Vagina (tissue), 2 donors: ENCODE measurements around the gene KCNA5. TPM values are rescaled to one million over a fixed set of nuclear protein-coding genes. Genes with fewer than 3 reads are reported as not detected.

Experiments used
- DNase-seq, 2 donors: peaks; one replicate each; pipeline ENCODE4 v3.0.0-alpha.2; 2017; ENCODE audit errors: extremely low spot score in 2 of 2
- H3K27ac ChIP-seq: fragments of 200-600 bp; sonication (generic); one replicate; pipeline ENCODE4 v1.5.1; 2019
- H3K27me3 ChIP-seq: fragments of 200-600 bp; sonication (generic); one replicate; pipeline ENCODE4 v1.5.1; 2019
- H3K36me3 ChIP-seq, 2 donors: fragments of 200-600 bp; sonication (generic); one replicate each; pipeline ENCODE4 v1.5.1; 2017 to 2019
- H3K4me1 ChIP-seq: fragments of 200-600 bp; sonication (generic); one replicate; pipeline ENCODE4 v1.5.1; 2019
- H3K4me3 ChIP-seq, 2 donors: fragments of 200-600 bp; sonication (generic); 1 replicate in 1 of 2; 2 replicates in 1 of 2; pipeline ENCODE4 v1.5.1; 2016 to 2019
- H3K9me3 ChIP-seq: fragments of 200-600 bp; sonication (generic); one replicate; pipeline ENCODE4 v1.5.1; 2019
- POLR2A ChIP-seq, 2 donors: fragments of 450-650 bp; IDR thresholded peaks; one replicate each; pipeline ENCODE4 v1.6.1; 2017; ENCODE audit warnings: antibody characterized with exemption in 2 of 2, mild to moderate bottlenecking in 2 of 2, moderate library complexity in 2 of 2
- POLR2AphosphoS5 ChIP-seq, 2 donors: sonication (generic); formaldehyde crosslinking; IDR thresholded peaks; one replicate each; pipeline ENCODE4 v1.9.0; 2017; ENCODE audit warnings: antibody characterized with exemption in 2 of 2, mild to moderate bottlenecking in 2 of 2, low read depth in 1 of 2; ENCODE audit not compliant: insufficient read depth in 1 of 2
- intact Hi-C: fragments of 100-400 bp; cut with DNase I; formaldehyde crosslinking; loops from one replicate; pipeline ENCODE4 v1.15.1; 2023
- total RNA-seq: library from RNA; depleted of rRNA; stranded (reverse); fragments of >200 nt; gene quantifications from one replicate; pipeline ENCODE4 v1.2.3, GENCODE V29; 2016
- TF ChIP-seq, protein P1 (sequence below), 3 experiments: fragments of 450-650 bp in 2 of 3; fragments of 200-600 bp in 1 of 3; sonication (generic) in 1 of 3; IDR thresholded peaks; one replicate each; pipeline ENCODE4 v1.5.1; 2017 to 2019; ENCODE audit warnings: antibody characterized with exemption in 3 of 3, mild to moderate bottlenecking in 2 of 3, moderate library complexity in 2 of 3

The KCNA5 gene
- total RNA-seq, 1 donor from 2014 or later, result not detected

DNA sequence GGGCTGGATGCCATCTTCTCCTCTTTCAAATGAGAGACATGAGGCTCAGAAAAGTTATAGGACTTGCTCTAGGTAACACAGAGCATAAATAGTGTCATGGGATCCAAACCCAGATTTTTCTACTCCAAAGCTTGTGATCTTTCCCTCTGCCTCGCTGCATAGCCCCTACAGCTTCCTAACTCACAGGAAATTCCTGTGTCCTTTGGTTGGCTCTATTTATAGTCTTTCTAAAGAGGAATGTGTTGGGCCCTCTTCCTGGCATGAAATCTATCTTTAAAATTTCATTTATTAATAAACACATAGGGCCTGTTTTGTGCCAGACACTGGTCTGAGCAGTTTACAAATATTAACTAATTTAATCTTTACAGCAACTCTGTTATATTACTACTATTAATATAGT, 9.8 kb upstream of the KCNA5 start:
- intact Hi-C loops, result no loop called here
- H3K4me1 ChIP-seq, result no peaks in the 10 kb centered on the region
- H3K27me3 ChIP-seq, result no peaks in the 10 kb centered on the region
- TF ChIP-seq POLR2A (IDR thresholded peaks at IDR 0.05), result no peak
- TF ChIP-seq POLR2AphosphoS5 (IDR thresholded peaks at IDR 0.05; ENCODE audit: insufficient read depth in 1 of 2, low read depth in 1 of 2), result no peak
- TF ChIP-seq, protein P1, sequence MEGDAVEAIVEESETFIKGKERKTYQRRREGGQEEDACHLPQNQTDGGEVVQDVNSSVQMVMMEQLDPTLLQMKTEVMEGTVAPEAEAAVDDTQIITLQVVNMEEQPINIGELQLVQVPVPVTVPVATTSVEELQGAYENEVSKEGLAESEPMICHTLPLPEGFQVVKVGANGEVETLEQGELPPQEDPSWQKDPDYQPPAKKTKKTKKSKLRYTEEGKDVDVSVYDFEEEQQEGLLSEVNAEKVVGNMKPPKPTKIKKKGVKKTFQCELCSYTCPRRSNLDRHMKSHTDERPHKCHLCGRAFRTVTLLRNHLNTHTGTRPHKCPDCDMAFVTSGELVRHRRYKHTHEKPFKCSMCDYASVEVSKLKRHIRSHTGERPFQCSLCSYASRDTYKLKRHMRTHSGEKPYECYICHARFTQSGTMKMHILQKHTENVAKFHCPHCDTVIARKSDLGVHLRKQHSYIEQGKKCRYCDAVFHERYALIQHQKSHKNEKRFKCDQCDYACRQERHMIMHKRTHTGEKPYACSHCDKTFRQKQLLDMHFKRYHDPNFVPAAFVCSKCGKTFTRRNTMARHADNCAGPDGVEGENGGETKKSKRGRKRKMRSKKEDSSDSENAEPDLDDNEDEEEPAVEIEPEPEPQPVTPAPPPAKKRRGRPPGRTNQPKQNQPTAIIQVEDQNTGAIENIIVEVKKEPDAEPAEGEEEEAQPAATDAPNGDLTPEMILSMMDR (IDR thresholded peaks at IDR 0.05), result no peak
- no peaks in the 10 kb centered on the region for H3K9me3 ChIP-seq
- no peak overlapping the region for H3K27ac ChIP-seq
- H3K36me3 ChIP-seq, result no peaks in the 10 kb centered on the region
- no peak for DNase-seq
- no peak overlapping the region for H3K4me3 ChIP-seq

- DNase-seq, result no peak
- H3K4me1 ChIP-seq, result no peaks in the 10 kb centered on the region
- no peak for TF ChIP-seq POLR2AphosphoS5 (IDR thresholded peaks at IDR 0.05; ENCODE audit: insufficient read depth in 1 of 2, low read depth in 1 of 2)
- no peak for TF ChIP-seq POLR2A (IDR thresholded peaks at IDR 0.05)
- TF ChIP-seq, protein P1 (IDR thresholded peaks at IDR 0.05), result no peak
Observed at GRCh38 chr12:5034603-5035002, 9.1 kb upstream of the KCNA5 start.

DNA sequence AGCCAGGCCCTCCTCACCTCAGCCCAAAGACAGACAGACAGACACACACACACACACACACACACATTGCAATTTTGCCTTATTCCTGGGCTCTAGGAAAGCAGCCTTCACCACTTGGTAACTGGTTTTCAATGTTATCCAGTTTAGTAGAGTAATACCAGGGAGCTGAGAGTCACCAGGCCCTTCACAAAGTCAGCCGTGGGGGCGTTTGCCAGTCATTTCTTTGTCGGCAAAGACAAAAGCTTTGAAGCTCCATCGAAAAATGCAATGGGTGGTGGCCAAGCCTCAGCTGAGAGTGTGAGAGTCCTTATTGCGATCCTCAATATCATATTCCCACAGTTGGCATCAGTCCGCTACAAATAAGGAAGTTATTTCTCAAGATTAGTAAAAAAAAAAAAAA, 8.1 kb upstream of the KCNA5 start:
- Histone ChIP-seq H3K27ac (no peak overlapping the region), H3K9me3 (no peaks in the 10 kb centered on the region), H3K4me3 (no peak overlapping the region), H3K27me3 (no peaks in the 10 kb centered on the region), H3K4me1 (no peaks in the 10 kb centered on the region), H3K36me3 (no peaks in the 10 kb centered on the region)
- TF ChIP-seq POLR2AphosphoS5 (IDR thresholded peaks at IDR 0.05; ENCODE audit: insufficient read depth in 1 of 2, low read depth in 1 of 2), result no peak
- TF ChIP-seq POLR2A (IDR thresholded peaks at IDR 0.05), result no peak
- TF ChIP-seq, protein P1 (IDR thresholded peaks at IDR 0.05), result no peak
- DNase-seq, result no peak
- intact Hi-C loops, result no loop called here

More at GRCh38 chr12:5034603-5035002, 9.1 kb upstream of the KCNA5 start:
- Histone ChIP-seq H3K9me3 (no peaks in the 10 kb centered on the region), H3K36me3 (no peaks in the 10 kb centered on the region), H3K4me3 (no peak overlapping the region), H3K27ac (no peak overlapping the region), H3K27me3 (no peaks in the 10 kb centered on the region)
- intact Hi-C loops, result no loop called here

GRCh38 chr12:5036031-5036430, 7.6 kb upstream of the KCNA5 start:
- no peak overlapping the region for H3K27ac ChIP-seq
- TF ChIP-seq POLR2A (IDR thresholded peaks at IDR 0.05) (no peak), POLR2AphosphoS5 (IDR thresholded peaks at IDR 0.05; ENCODE audit: insufficient read depth in 1 of 2, low read depth in 1 of 2) (no peak)
- TF ChIP-seq, protein P1 (IDR thresholded peaks at IDR 0.05), result no peak
- intact Hi-C loops, result no loop called here
- no peaks in the 10 kb centered on the region for H3K27me3 ChIP-seq
- DNase-seq, result no peak
- no peaks in the 10 kb centered on the region for H3K4me1 ChIP-seq
- H3K36me3 ChIP-seq, result no peaks in the 10 kb centered on the region
- H3K4me3 ChIP-seq, result no peak overlapping the region
- H3K9me3 ChIP-seq, result no peaks in the 10 kb centered on the region

DNA sequence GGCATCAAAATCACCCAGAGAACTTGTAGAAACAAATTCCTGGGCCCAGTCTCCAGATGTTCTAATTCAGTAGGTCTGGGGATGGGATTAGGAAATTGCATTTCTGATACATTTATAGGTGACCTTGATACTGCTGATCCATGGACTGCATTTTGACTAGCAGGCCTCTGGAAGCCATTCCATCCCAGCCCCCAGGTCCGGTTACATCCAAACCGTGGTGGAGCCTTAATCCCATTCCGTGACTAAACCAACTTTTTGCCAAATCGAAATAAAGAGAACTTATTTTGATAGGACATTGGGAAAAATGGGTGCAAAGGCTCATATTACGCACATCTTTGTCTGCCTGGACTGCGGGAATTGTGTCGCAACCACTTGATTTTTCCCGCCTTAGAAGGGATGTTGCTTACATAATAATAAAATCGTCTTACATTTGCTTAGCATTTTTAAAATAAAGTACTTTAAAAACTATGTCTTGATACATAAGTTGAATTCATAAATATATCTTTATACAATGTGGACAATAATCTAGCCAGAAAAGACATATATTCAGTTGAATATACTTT, 5.8 kb upstream of the KCNA5 start:
- Histone ChIP-seq H3K4me3 (no peak overlapping the region), H3K9me3 (no peaks in the 10 kb centered on the region), H3K4me1 (no peaks in the 10 kb centered on the region), H3K27me3 (no peaks in the 10 kb centered on the region), H3K36me3 (no peaks in the 10 kb centered on the region), H3K27ac (no peak overlapping the region)
- TF ChIP-seq, protein P1 (IDR thresholded peaks at IDR 0.05), result no peak
- no peak for DNase-seq
- intact Hi-C loops, result no loop called here
